ENCODE measurements around the gene TANK.
A peak's percentile ranks its signal among the peaks of the same experiment; 100 is the strongest.

TANK gene

GRCh38 chr2:161160226-161161073, at the start of gene TANK:
TSS of gene TANK (plus strand) at chr2:161160428. CDS start at chr2:161179663, 19,235 bp downstream.
- peak within 1 kb of the TSS; percentile 84 for H3K27ac ChIP-seq (ENCODE audit: low read depth, low read length)
- peaks cover 99% of the 10 kb centered on the region for H3K79me2 ChIP-seq (ENCODE audit: control insufficient read depth, low read length)

GRCh38 chr2:161111531-161111930, 48.7 kb upstream of the TANK start:
- peaks cover 93% of the 10 kb centered on the region for H3K79me2 ChIP-seq (ENCODE audit: control insufficient read depth, low read length)
- H3K9me2 ChIP-seq (replicated peaks; ENCODE audit: control insufficient read depth, low read length) = no peaks in the 10 kb centered on the region
- no peaks in the 10 kb centered on the region for H3K9me3 ChIP-seq (ENCODE audit: control insufficient read depth, insufficient read depth, low read length)
- H3K4me3 ChIP-seq (ENCODE audit: low read length) = peak overlapping the region; percentile 55
- peak overlapping the region; percentile 86 for H3K4me2 ChIP-seq (ENCODE audit: low read length)
- TF ChIP-seq EZH2phosphoT487 (IDR thresholded peaks at IDR 0.05; ENCODE audit: borderline replicate concordance, low read length) (no peak), CTCF (IDR thresholded peaks at IDR 0.05; ENCODE audit: low read depth, low read length, poor library complexity, severe bottlenecking) (no peak)
- peaks cover 63% of the 10 kb centered on the region for H3F3A ChIP-seq (ENCODE audit: control insufficient read depth, insufficient read depth)
- H3K27me3 ChIP-seq (ENCODE audit: control insufficient read depth, low read length) = no peaks in the 10 kb centered on the region
- peak overlapping the region; percentile 100 for H3K27ac ChIP-seq (ENCODE audit: low read depth, low read length)
- no peaks in the 10 kb centered on the region for H4K20me1 ChIP-seq (ENCODE audit: control insufficient read depth, insufficient read depth, low read depth, low read length)
- H3K4me1 ChIP-seq (ENCODE audit: control insufficient read depth, low read length) = peaks cover 100% of the 10 kb centered on the region
- H3K36me3 ChIP-seq (ENCODE audit: control insufficient read depth, low read length) = peaks cover 23% of the 10 kb centered on the region

More at GRCh38 chr2:161160226-161161073, at the start of gene TANK:
- Histone ChIP-seq H3K9me3 (ENCODE audit: control insufficient read depth, insufficient read depth, low read length) (no peaks in the 10 kb centered on the region), H3K4me3 (ENCODE audit: low read length) (peak within 1 kb of the TSS; percentile 97), H3K4me2 (ENCODE audit: low read length) (peak within 1 kb of the TSS; percentile 94), H4K20me1 (ENCODE audit: control insufficient read depth, insufficient read depth, low read depth, low read length) (peaks cover 34% of the 10 kb centered on the region), H3K4me1 (ENCODE audit: control insufficient read depth, low read length) (peaks cover 92% of the 10 kb centered on the region), H3K36me3 (ENCODE audit: control insufficient read depth, low read length) (peaks cover 93% of the 10 kb centered on the region), H3K9me2 (replicated peaks; ENCODE audit: control insufficient read depth, low read length) (no peaks in the 10 kb centered on the region), H3F3A (ENCODE audit: control insufficient read depth, insufficient read depth) (peaks cover 72% of the 10 kb centered on the region), H3K27me3 (ENCODE audit: control insufficient read depth, low read length) (no peaks in the 10 kb centered on the region)
- peak; percentile 16 for TF ChIP-seq CTCF (IDR thresholded peaks at IDR 0.05; ENCODE audit: low read depth, low read length, poor library complexity, severe bottlenecking)
- no peak for TF ChIP-seq EZH2phosphoT487 (IDR thresholded peaks at IDR 0.05; ENCODE audit: borderline replicate concordance, low read length)

GRCh38 chr2:161112908-161113307, 47.3 kb upstream of the TANK start:
- Histone ChIP-seq H3F3A (ENCODE audit: control insufficient read depth, insufficient read depth) (peaks cover 52% of the 10 kb centered on the region), H3K79me2 (ENCODE audit: control insufficient read depth, low read length) (peaks cover 87% of the 10 kb centered on the region), H3K4me1 (ENCODE audit: control insufficient read depth, low read length) (peaks cover 100% of the 10 kb centered on the region), H3K4me2 (ENCODE audit: low read length) (peak overlapping the region; percentile 55), H3K4me3 (ENCODE audit: low read length) (peak overlapping the region; percentile 62), H3K27ac (ENCODE audit: low read depth, low read length) (peak overlapping the region; percentile 100), H3K9me3 (ENCODE audit: control insufficient read depth, insufficient read depth, low read length) (no peaks in the 10 kb centered on the region), H3K9me2 (replicated peaks; ENCODE audit: control insufficient read depth, low read length) (no peaks in the 10 kb centered on the region), H4K20me1 (ENCODE audit: control insufficient read depth, insufficient read depth, low read depth, low read length) (no peaks in the 10 kb centered on the region), H3K36me3 (ENCODE audit: control insufficient read depth, low read length) (peaks cover 32% of the 10 kb centered on the region), H3K27me3 (ENCODE audit: control insufficient read depth, low read length) (no peaks in the 10 kb centered on the region)
- TF ChIP-seq CTCF (IDR thresholded peaks at IDR 0.05; ENCODE audit: low read depth, low read length, poor library complexity, severe bottlenecking) = no peak
- TF ChIP-seq EZH2phosphoT487 (IDR thresholded peaks at IDR 0.05; ENCODE audit: borderline replicate concordance, low read length) = no peak

Measured in DOHH2 (cell line).